SK-N-SH (cell line): ENCODE measurements around the gene GALNTL6. TPM values are rescaled to one million over a fixed set of nuclear protein-coding genes. Genes with fewer than 3 reads are reported as not detected.

ENCODE experiments used
- CTCF ChIA-PET: fragments of 300-600, 350-600 bp; formaldehyde crosslinking; extraction: SDS; loops from one replicate; lab custom pipeline; 2021; lab: Yijun Ruan, JAX
- POLR2A ChIA-PET: fragments of 350-600 bp; sonication (Branson Sonifier 250); formaldehyde crosslinking; extraction: SDS; loops from one replicate; lab custom pipeline; 2020; ENCODE audit warnings: antibody characterized with exemption, inconsistent platforms; lab: Yijun Ruan, JAX
- DNase-seq: peaks from one replicate; pipeline ENCODE4 v3.0.0; 2012
- H2AFZ ChIP-seq: fragments of 200-600 bp; sonication (generic); 2 replicates; pipeline ENCODE4 v1.8.1; 2016; ENCODE audit warnings: antibody characterized with exemption, mild to moderate bottlenecking, low read depth
- H3F3A ChIP-seq: fragments of 200-600 bp; sonication (generic); replicated peaks from 2 replicates; pipeline ENCODE3; 2016; ENCODE audit warnings: antibody characterized with exemption, mild to moderate bottlenecking; ENCODE audit not compliant: insufficient read depth
- H3K27ac ChIP-seq, 2 experiments: fragments of 200-500 bp in 1 of 2; fragments of 200-600 bp in 1 of 2; sonication (Bioruptor generic) in 1 of 2; sonication (generic), shearing (Covaris generic) in 1 of 2; 2 replicates each; pipeline versions ENCODE4 v1.5.1 to v1.6.1; 2014 to 2016; ENCODE audit warnings: low read depth in 2 of 2, inconsistent platforms in 1 of 2, low read length in 1 of 2, mild to moderate bottlenecking in 1 of 2, mixed read lengths in 1 of 2
- H3K27me3 ChIP-seq: fragments of 200-600 bp; sonication (generic), shearing (Covaris generic); 2 replicates; pipeline ENCODE4 v1.6.1; 2016; ENCODE audit warnings: mixed run types; ENCODE audit not compliant: insufficient read depth
- H3K36me3 ChIP-seq, 2 experiments: fragments of 200-500 bp in 1 of 2; fragments of 200-600 bp in 1 of 2; sonication (Bioruptor generic) in 1 of 2; sonication (generic) in 1 of 2; replicated peaks in 1 of 2; 2 replicates each; pipeline versions ENCODE3 to v1.5.1; 2014 to 2016; ENCODE audit warnings: low read length in 1 of 2, mild to moderate bottlenecking in 1 of 2; ENCODE audit not compliant: insufficient read depth in 2 of 2, control insufficient read depth in 1 of 2
- H3K4me1 ChIP-seq, 2 experiments: fragments of 200-500 bp in 1 of 2; fragments of 200-600 bp in 1 of 2; sonication (Bioruptor generic) in 1 of 2; sonication (generic), shearing (Covaris generic) in 1 of 2; 2 replicates each; pipeline versions ENCODE4 v1.5.1 to v1.6.1; 2014 to 2016; ENCODE audit warnings: low read depth in 1 of 2, low read length in 1 of 2, mixed run types in 1 of 2; ENCODE audit not compliant: insufficient read depth in 2 of 2, control insufficient read depth in 1 of 2
- H3K4me2 ChIP-seq: fragments of 200-600 bp; sonication (generic), shearing (Covaris generic); 2 replicates; pipeline ENCODE4 v1.6.1; 2017; ENCODE audit warnings: mixed run types
- H3K4me3 ChIP-seq, 2 experiments: fragments of 200-500 bp in 1 of 2; fragments of 200-600 bp in 1 of 2; sonication (Bioruptor generic) in 1 of 2; sonication (generic), shearing (Covaris generic) in 1 of 2; 2 replicates each; pipeline versions ENCODE4 v1.5.1 to v1.8.1; 2014 to 2016; ENCODE audit warnings: low read depth in 2 of 2, inconsistent platforms in 1 of 2, low read length in 1 of 2, mild to moderate bottlenecking in 1 of 2, mixed read lengths in 1 of 2, moderate library complexity in 1 of 2
- H3K79me2 ChIP-seq: fragments of 200-600 bp; sonication (generic); 2 replicates; pipeline ENCODE4 v1.8.1; 2017; ENCODE audit warnings: mild to moderate bottlenecking; ENCODE audit not compliant: insufficient read depth
- H3K9ac ChIP-seq: fragments of 200-600 bp; sonication (generic); 2 replicates; pipeline ENCODE4 v1.6.1; 2017; ENCODE audit warnings: mixed run types
- H3K9me2 ChIP-seq: fragments of 200-600 bp; sonication (generic); 2 replicates; pipeline ENCODE4 v1.6.1; 2017; ENCODE audit warnings: mixed run types
- H3K9me3 ChIP-seq: fragments of 200-600 bp; sonication (generic); 2 replicates; pipeline ENCODE4 v1.6.1; 2017; ENCODE audit warnings: mixed run types, mild to moderate bottlenecking, moderate library complexity
- H4K20me1 ChIP-seq: fragments of 200-600 bp; sonication (generic); 2 replicates; pipeline ENCODE4 v1.6.1; 2017; ENCODE audit warnings: mild to moderate bottlenecking, mixed run types; ENCODE audit not compliant: insufficient read depth
- CHD2 ChIP-seq: fragments of 150-350 bp; IDR thresholded peaks from 2 replicates; pipeline ENCODE4 v1.6.1; 2018; ENCODE audit warnings: low read length; ENCODE audit not compliant: partially characterized antibody
- CTCF ChIP-seq: fragments of 200-600 bp; sonication (generic); IDR thresholded peaks from 2 replicates; pipeline ENCODE4 v1.6.1; 2017; ENCODE audit warnings: antibody characterized with exemption, mild to moderate bottlenecking, moderate library complexity
- ELF1 ChIP-seq: IDR thresholded peaks from 2 replicates; pipeline ENCODE4 v1.4.0; 2012
- EP300 ChIP-seq, 2 experiments: IDR thresholded peaks; 2 replicates each; pipeline versions ENCODE4 v1.4.0 to v1.6.1; 2012; ENCODE audit warnings: borderline replicate concordance in 1 of 2, low read depth in 1 of 2, low read length in 1 of 2
- EZH2phosphoT487 ChIP-seq: fragments of 200-600 bp; sonication (generic); IDR thresholded peaks from 2 replicates; pipeline ENCODE4 v1.6.1; 2017; ENCODE audit warnings: low read depth, mixed run types, mild to moderate bottlenecking, antibody characterized with exemption, moderate library complexity, borderline replicate concordance
- FOXJ3 ChIP-seq: sonication (generic); formaldehyde crosslinking; IDR thresholded peaks from 2 replicates; pipeline ENCODE4 v1.5.1; 2020; ENCODE audit warnings: mild to moderate bottlenecking, missing genetic modification reagents
- FOXM1 ChIP-seq: IDR thresholded peaks from 2 replicates; pipeline ENCODE4 v1.4.0; 2012; ENCODE audit warnings: low read depth, mild to moderate bottlenecking
- GABPA ChIP-seq: IDR thresholded peaks from 2 replicates; pipeline ENCODE4 v1.4.0; 2012; ENCODE audit warnings: low read depth, mild to moderate bottlenecking
- IRF3 ChIP-seq: fragments of 150-350 bp; IDR thresholded peaks from 2 replicates; pipeline ENCODE4 v1.6.1; 2016; ENCODE audit warnings: mild to moderate bottlenecking, low read depth, low read length
- MEF2A ChIP-seq: IDR thresholded peaks from 2 replicates; pipeline ENCODE4 v1.4.0; 2012; ENCODE audit warnings: low read depth, borderline replicate concordance
- NFIC ChIP-seq: IDR thresholded peaks from 2 replicates; pipeline ENCODE4 v1.4.0; 2012; ENCODE audit warnings: borderline replicate concordance
- PBX3 ChIP-seq: IDR thresholded peaks from 2 replicates; pipeline ENCODE4; 2012
- TEAD4 ChIP-seq: IDR thresholded peaks from 2 replicates; pipeline ENCODE4 v1.4.0; 2012; ENCODE audit warnings: mild to moderate bottlenecking, borderline replicate concordance; ENCODE audit not compliant: insufficient read depth
- USF1 ChIP-seq: IDR thresholded peaks from 2 replicates; pipeline ENCODE4 v1.4.0; 2012; ENCODE audit warnings: low read depth, borderline replicate concordance
- WGBS: methylation state at CpG from one replicate; pipeline ENCODE4 v1.1.6; 2017; ENCODE audit warnings: low lambda C conversion rate; 5-methylcytosine and 5-hydroxymethylcytosine counted together
- polyA plus RNA-seq, 3 experiments: library from polyadenylated mRNA; depleted of rRNA; stranded (reverse); fragments of >200 nt; gene quantifications; 2 replicates each; pipeline ENCODE4 v1.2.3, GENCODE V29; 2012
- TF ChIP-seq, protein P1 (sequence below): IDR thresholded peaks from 2 replicates; pipeline ENCODE4 v1.4.0; 2012; ENCODE audit warnings: low read depth

The GALNTL6 gene
- polyA plus RNA-seq, 1 of the 3 experiments (the other 2 are of a cell fraction): 0.07 TPM

GRCh38 chr4:172352356-172352755 is 539.2 kb downstream of the GALNTL6 start:
- H3K27ac ChIP-seq: no peak overlapping the region
- no peaks in the 10 kb centered on the region for H3F3A ChIP-seq
- H2AFZ ChIP-seq: no peak overlapping the region
- ChIA-PET CTCF (interaction anchor here (0.6 kb wide), 1 partner anchor 72 kb away, joined by 4 read pairs; no protein-coding TSS in a partner anchor), POLR2A (no interaction called here)
- H3K9me2 ChIP-seq: no peaks in the 10 kb centered on the region
- peaks cover 0 to 2% of the 10 kb centered on the region in 2 experiments; a peak in 3 of 4 replicates for H3K4me1 ChIP-seq
- no peak overlapping the region for H3K4me2 ChIP-seq
- H3K27me3 ChIP-seq: no peaks in the 10 kb centered on the region
- no peak overlapping the region for H3K4me3 ChIP-seq
- no peaks in the 10 kb centered on the region for H3K36me3 ChIP-seq
- WGBS: 50% methylated on average over 3 of the region's 3 CpGs
- TF ChIP-seq EP300 (IDR thresholded peaks at IDR 0.05; ENCODE audit: borderline replicate concordance in 1 of 2, low read depth in 1 of 2, low read length in 1 of 2) (no peak), CHD2 (no peak), FOXM1 (no peak)
- no peak overlapping the region for H3K9ac ChIP-seq
- H4K20me1 ChIP-seq: no peaks in the 10 kb centered on the region
- DNase-seq: no peak
- no peaks in the 10 kb centered on the region for H3K9me3 ChIP-seq
- H3K79me2 ChIP-seq: no peaks in the 10 kb centered on the region

- Histone ChIP-seq H4K20me1 (no peaks in the 10 kb centered on the region), H3K9ac (no peak overlapping the region), H3K36me3 (no peaks in the 10 kb centered on the region), H3K9me2 (no peaks in the 10 kb centered on the region), H3K4me1 (no peaks in the 10 kb centered on the region; a peak in 2 of 4 replicates), H3F3A (no peaks in the 10 kb centered on the region), H3K4me3 (no peak overlapping the region), H3K79me2 (no peaks in the 10 kb centered on the region), H2AFZ (no peak overlapping the region), H3K27me3 (no peaks in the 10 kb centered on the region), H3K4me2 (no peak overlapping the region), H3K9me3 (no peaks in the 10 kb centered on the region), H3K27ac (no peak overlapping the region)
- ChIA-PET POLR2A (no interaction called here), CTCF (interaction anchor here (1.5 kb wide), 1 partner anchor 9 kb away, joined by 4 read pairs; no protein-coding TSS in a partner anchor)
- TF ChIP-seq ELF1 (no peak), GABPA (no peak), FOXJ3 (no peak), TEAD4 (no peak), PBX3 (no peak), USF1 (no peak), FOXM1 (no peak), CTCF (no peak), IRF3 (no peak), MEF2A (no peak), NFIC (no peak), EZH2phosphoT487 (no peak)
- TF ChIP-seq, protein P1, sequence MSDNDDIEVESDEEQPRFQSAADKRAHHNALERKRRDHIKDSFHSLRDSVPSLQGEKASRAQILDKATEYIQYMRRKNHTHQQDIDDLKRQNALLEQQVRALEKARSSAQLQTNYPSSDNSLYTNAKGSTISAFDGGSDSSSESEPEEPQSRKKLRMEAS: no peak
- 30% methylated on average over 1 of the region's 1 CpG for WGBS
- DNase-seq: no peak
These were observed 542.8 kb downstream of the GALNTL6 start for GRCh38 chr4:172356016-172356415.
